ENCODE results near the gene RALGDS. TPM values are rescaled to one million over a fixed set of nuclear protein-coding genes. Genes with fewer than 3 reads are reported as not detected.

The RALGDS gene
- total and polyA plus RNA-seq, 2 of the 13 experiments (the other 11 are each of a cell fraction or from before 2014, with no cell fraction given), result 12.9 to 25.5 TPM

DNA sequence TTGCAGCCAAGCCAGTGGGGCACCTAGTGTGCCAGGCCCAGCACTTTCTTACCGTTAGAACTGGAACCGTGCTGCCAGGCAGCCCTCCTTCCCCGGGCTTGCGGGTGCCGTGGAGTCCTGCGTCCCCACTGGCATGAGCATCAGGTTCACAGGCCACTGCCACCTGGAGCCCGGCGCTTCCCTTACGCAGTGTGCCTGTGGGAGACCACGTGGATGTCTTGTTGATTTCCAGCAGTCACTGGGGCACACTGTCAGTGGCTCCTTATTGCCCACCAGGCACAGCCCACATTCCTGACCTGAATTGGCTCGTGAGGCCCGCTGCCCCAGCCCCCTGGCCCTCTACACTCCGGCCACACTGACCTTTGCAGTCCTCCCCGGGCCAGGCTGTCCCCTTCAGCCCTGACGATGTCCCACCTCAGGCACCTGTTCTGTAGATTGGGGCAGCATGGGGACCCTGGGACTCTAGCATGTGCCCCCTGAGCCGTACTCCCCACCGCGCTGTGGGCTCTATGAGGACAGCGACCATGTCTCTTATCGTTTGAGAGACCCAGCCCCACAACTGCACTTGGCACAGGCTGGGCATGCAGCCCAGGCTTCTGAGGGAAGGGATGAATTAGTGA lies 69.6 kb downstream of the RALGDS start:
- BruUV-seq (replicated peaks), result no TSS peak
- H3K4me1 ChIP-seq (ENCODE audit: insufficient read depth, low read length), result no peaks in the 10 kb centered on the region
- H3K27me3 ChIP-seq (ENCODE audit: control insufficient read depth in 1 of 2, insufficient read depth in 2 of 2, low read length in 2 of 2), result no peaks in the 10 kb centered on the region
- intact Hi-C loops (cut with micrococcal nuclease; ENCODE audit: unreplicated experiment), result no loop called here
- no peaks in the 10 kb centered on the region for H4K20me1 ChIP-seq (ENCODE audit: insufficient read depth, low read length)
- DNase-seq (ENCODE audit: low spot score), result no peak
- CTCF ChIA-PET (ENCODE audit: low intra/inter-chr PET ratio, low total read pairs), result no interaction called here
- WGBS (ENCODE audit: low lambda C conversion rate), result 94% methylated on average over 12 of the region's 20 CpGs
- H3K36me3 ChIP-seq (replicated peaks in 1 of 2; ENCODE audit: control insufficient read depth in 1 of 2, insufficient read depth in 2 of 2, low read length in 2 of 2), result peaks cover 36 to 84% of the 10 kb centered on the region in 2 experiments; a peak in 4 of 5 replicates
- no peak overlapping the region for H3K27ac ChIP-seq (ENCODE audit: extremely low read length, insufficient read depth, low read length)
- no peak overlapping the region for H3K4me2 ChIP-seq (ENCODE audit: low read depth, low read length)
- H2AFZ ChIP-seq (ENCODE audit: low read length), result no peak overlapping the region
- FAIRE-seq, result no peak
- in situ Hi-C loops (cut with HindIII; ENCODE audit: extremely low pct_ligation_motif_present, low pct_unique_long_range_greater_than_20kb), result no loop called here
- TF ChIP-seq MATR3 (CRISPR knock-in tag; IDR thresholded peaks at IDR 0.05), result no peak
- peak; percentile 39 for TF ChIP-seq AGO2 (optimal IDR thresholded peaks at IDR 0.05; ENCODE audit: low read depth, low read length)
- no peak overlapping the region for H3K9ac ChIP-seq (ENCODE audit: insufficient read depth, low read depth, low read length)
- no peak overlapping the region for H3K4me3 ChIP-seq (replicated peaks in 1 of 3; ENCODE audit: insufficient read depth in 1 of 3, low read depth in 2 of 3, low read length in 3 of 3)
- POLR2A ChIA-PET, result no interaction called here
- no peaks in the 10 kb centered on the region for H3K79me2 ChIP-seq (ENCODE audit: insufficient read depth, low read length)
- H3K9me3 ChIP-seq (ENCODE audit: low read length), result no peaks in the 10 kb centered on the region
- ATAC-seq, result no peak

DNA sequence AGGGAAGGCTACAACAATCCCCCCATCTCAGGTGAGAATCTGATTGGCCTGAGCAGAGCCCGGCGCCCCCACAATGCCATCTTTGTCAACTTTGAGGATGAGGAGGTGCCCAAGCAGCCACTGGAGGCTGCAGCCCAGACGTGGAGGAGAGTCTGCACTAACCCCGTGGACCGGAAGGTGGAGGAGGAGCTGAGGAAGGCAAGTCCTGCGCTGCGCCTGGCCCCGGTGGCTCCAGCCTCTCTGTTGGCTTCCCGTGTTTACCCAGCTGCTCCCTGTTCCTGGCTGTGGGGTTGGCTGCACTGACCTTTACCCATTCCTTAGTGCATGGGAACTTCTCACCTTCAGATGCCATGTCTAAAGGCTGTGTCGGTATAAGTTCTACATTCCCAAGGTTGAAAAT lies 70.3 kb downstream of the RALGDS start:
- BruUV-seq (replicated peaks), result no TSS peak
- TF ChIP-seq, protein P1, sequence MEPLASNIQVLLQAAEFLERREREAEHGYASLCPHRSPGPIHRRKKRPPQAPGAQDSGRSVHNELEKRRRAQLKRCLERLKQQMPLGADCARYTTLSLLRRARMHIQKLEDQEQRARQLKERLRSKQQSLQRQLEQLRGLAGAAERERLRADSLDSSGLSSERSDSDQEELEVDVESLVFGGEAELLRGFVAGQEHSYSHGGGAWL (CRISPR knock-in tag; IDR thresholded peaks at IDR 0.05), result no peak
- TF ChIP-seq, protein P2, sequence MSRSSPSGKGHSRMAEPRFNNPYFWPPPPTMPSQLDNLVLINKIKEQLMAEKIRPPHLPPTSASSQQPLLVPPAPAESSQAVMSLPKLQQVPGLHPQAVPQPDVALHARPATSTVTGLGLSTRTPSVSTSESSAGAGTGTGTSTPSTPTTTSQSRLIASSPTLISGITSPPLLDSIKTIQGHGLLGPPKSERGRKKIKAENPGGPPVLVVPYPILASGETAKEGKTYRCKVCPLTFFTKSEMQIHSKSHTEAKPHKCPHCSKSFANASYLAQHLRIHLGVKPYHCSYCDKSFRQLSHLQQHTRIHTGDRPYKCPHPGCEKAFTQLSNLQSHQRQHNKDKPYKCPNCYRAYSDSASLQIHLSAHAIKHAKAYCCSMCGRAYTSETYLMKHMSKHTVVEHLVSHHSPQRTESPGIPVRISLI (CRISPR knock-in tag; IDR thresholded peaks at IDR 0.05; ENCODE audit: borderline replicate concordance), result no peak
- TF ChIP-seq SRSF1 (optimal IDR thresholded peaks at IDR 0.05; ENCODE audit: low read depth, low read length) (no peak), EZH2 (conservative IDR thresholded peaks at IDR 0.05; ENCODE audit: low read depth, low read length) (no peak), FOXJ3 (CRISPR knock-in tag; IDR thresholded peaks at IDR 0.05; ENCODE audit: borderline replicate concordance) (no peak), ZNF546 (CRISPR knock-in tag; conservative IDR thresholded peaks at IDR 0.05) (no peak), PRMT3 (CRISPR knock-in tag; IDR thresholded peaks at IDR 0.05; ENCODE audit: borderline replicate concordance, low read depth) (no peak), ZNF670 (CRISPR knock-in tag; IDR thresholded peaks at IDR 0.05; ENCODE audit: borderline replicate concordance) (no peak)
- TF ChIP-seq, protein P3, sequence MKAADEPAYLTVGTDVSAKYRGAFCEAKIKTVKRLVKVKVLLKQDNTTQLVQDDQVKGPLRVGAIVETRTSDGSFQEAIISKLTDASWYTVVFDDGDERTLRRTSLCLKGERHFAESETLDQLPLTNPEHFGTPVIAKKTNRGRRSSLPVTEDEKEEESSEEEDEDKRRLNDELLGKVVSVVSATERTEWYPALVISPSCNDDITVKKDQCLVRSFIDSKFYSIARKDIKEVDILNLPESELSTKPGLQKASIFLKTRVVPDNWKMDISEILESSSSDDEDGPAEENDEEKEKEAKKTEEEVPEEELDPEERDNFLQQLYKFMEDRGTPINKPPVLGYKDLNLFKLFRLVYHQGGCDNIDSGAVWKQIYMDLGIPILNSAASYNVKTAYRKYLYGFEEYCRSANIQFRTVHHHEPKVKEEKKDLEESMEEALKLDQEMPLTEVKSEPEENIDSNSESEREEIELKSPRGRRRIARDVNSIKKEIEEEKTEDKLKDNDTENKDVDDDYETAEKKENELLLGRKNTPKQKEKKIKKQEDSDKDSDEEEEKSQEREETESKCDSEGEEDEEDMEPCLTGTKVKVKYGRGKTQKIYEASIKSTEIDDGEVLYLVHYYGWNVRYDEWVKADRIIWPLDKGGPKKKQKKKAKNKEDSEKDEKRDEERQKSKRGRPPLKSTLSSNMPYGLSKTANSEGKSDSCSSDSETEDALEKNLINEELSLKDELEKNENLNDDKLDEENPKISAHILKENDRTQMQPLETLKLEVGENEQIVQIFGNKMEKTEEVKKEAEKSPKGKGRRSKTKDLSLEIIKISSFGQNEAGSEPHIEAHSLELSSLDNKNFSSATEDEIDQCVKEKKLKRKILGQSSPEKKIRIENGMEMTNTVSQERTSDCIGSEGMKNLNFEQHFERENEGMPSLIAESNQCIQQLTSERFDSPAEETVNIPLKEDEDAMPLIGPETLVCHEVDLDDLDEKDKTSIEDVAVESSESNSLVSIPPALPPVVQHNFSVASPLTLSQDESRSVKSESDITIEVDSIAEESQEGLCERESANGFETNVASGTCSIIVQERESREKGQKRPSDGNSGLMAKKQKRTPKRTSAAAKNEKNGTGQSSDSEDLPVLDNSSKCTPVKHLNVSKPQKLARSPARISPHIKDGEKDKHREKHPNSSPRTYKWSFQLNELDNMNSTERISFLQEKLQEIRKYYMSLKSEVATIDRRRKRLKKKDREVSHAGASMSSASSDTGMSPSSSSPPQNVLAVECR (CRISPR knock-in tag; IDR thresholded peaks at IDR 0.05; ENCODE audit: borderline replicate concordance), result no peak
- Histone ChIP-seq H3K36me3 (replicated peaks in 1 of 2; ENCODE audit: control insufficient read depth in 1 of 2, insufficient read depth in 2 of 2, low read length in 2 of 2) (peaks cover 38 to 79% of the 10 kb centered on the region in 2 experiments; a peak in 4 of 5 replicates), H3K27ac (ENCODE audit: extremely low read length, insufficient read depth, low read length) (no peak overlapping the region), H4K20me1 (ENCODE audit: insufficient read depth, low read length) (no peaks in the 10 kb centered on the region), H3K9ac (ENCODE audit: insufficient read depth, low read depth, low read length) (no peak overlapping the region), H3K27me3 (ENCODE audit: control insufficient read depth in 1 of 2, insufficient read depth in 2 of 2, low read length in 2 of 2) (no peaks in the 10 kb centered on the region), H3K4me2 (ENCODE audit: low read depth, low read length) (no peak overlapping the region), H2AFZ (ENCODE audit: low read length) (no peak overlapping the region), H3K9me3 (ENCODE audit: low read length) (no peaks in the 10 kb centered on the region), H3K4me3 (replicated peaks in 1 of 3; ENCODE audit: insufficient read depth in 1 of 3, low read depth in 2 of 3, low read length in 3 of 3) (no peak overlapping the region), H3K4me1 (ENCODE audit: insufficient read depth, low read length) (no peaks in the 10 kb centered on the region), H3K79me2 (ENCODE audit: insufficient read depth, low read length) (no peaks in the 10 kb centered on the region)
- no peak for FAIRE-seq
- CTCF ChIA-PET (ENCODE audit: low intra/inter-chr PET ratio, low total read pairs), result no interaction called here
- POLR2A ChIA-PET, result no interaction called here
- intact Hi-C loops (cut with micrococcal nuclease; ENCODE audit: unreplicated experiment) (no loop called here), in situ Hi-C loops (cut with HindIII; ENCODE audit: extremely low pct_ligation_motif_present, low pct_unique_long_range_greater_than_20kb) (no loop called here)
- no peak for DNase-seq (ENCODE audit: low spot score)
- ATAC-seq, result no peak
- 94% methylated on average over 7 of the region's 10 CpGs for WGBS (ENCODE audit: low lambda C conversion rate)
